HEK293 (cell line): ENCODE measurements around the gene GPM6B.

Experiments used
- OSR2 ChIP-seq: fragments of 450-650 bp; formaldehyde crosslinking; IDR thresholded peaks from 2 replicates; pipeline ENCODE4 v1.5.1; 2016; ENCODE audit warnings: missing biosample characterization, missing genetic modification characterization
- SALL2 ChIP-seq: fragments of 450-650 bp; formaldehyde crosslinking; IDR thresholded peaks from 2 replicates; pipeline ENCODE4 v1.5.0; 2017; ENCODE audit warnings: missing biosample characterization, mild to moderate bottlenecking, missing genetic modification characterization, borderline replicate concordance
- SP2 ChIP-seq: fragments of 450-650 bp; formaldehyde crosslinking; IDR thresholded peaks from 2 replicates; pipeline ENCODE4 v1.5.1; 2016; ENCODE audit warnings: missing biosample characterization, missing genetic modification characterization
- YY1 ChIP-seq: fragments of 450-650 bp; formaldehyde crosslinking; IDR thresholded peaks from 2 replicates; pipeline ENCODE4 v1.5.1; 2018; ENCODE audit warnings: missing biosample characterization, missing genetic modification characterization
- ZBTB7A ChIP-seq: fragments of 450-650 bp; formaldehyde crosslinking; IDR thresholded peaks from 2 replicates; pipeline ENCODE4 v1.5.1; 2016; ENCODE audit warnings: low read depth, missing biosample characterization, missing genetic modification characterization
- ZNF146 ChIP-seq: fragments of 450-650 bp; formaldehyde crosslinking; IDR thresholded peaks from 2 replicates; pipeline ENCODE4 v1.5.1; 2016; ENCODE audit warnings: missing biosample characterization, missing genetic modification characterization
- ZNF16 ChIP-seq: fragments of 450-650 bp; formaldehyde crosslinking; IDR thresholded peaks from 2 replicates; pipeline ENCODE4 v1.5.1; 2016; ENCODE audit warnings: low read depth, missing biosample characterization, missing genetic modification characterization
- ZNF175 ChIP-seq: fragments of 450-650 bp; formaldehyde crosslinking; IDR thresholded peaks from 2 replicates; pipeline ENCODE4 v1.5.1; 2016; ENCODE audit warnings: missing biosample characterization, missing genetic modification characterization
- ZNF214 ChIP-seq: fragments of 450-650 bp; formaldehyde crosslinking; IDR thresholded peaks from 2 replicates; pipeline ENCODE4 v1.5.1; 2017; ENCODE audit warnings: missing biosample characterization, mild to moderate bottlenecking, missing genetic modification characterization, borderline replicate concordance
- ZNF23 ChIP-seq: fragments of 450-650 bp; formaldehyde crosslinking; IDR thresholded peaks from 2 replicates; pipeline ENCODE4 v1.5.1; 2016; ENCODE audit warnings: missing biosample characterization, missing genetic modification characterization, borderline replicate concordance
- ZNF292 ChIP-seq: fragments of 450-650 bp; formaldehyde crosslinking; IDR thresholded peaks from 2 replicates; pipeline ENCODE4 v1.5.1; 2016; ENCODE audit warnings: low read depth, missing biosample characterization, missing genetic modification characterization, borderline replicate concordance
- ZNF302 ChIP-seq: fragments of 450-650 bp; formaldehyde crosslinking; IDR thresholded peaks from 2 replicates; pipeline ENCODE4 v1.5.1; 2016; ENCODE audit warnings: missing biosample characterization, missing genetic modification characterization, low read depth
- ZNF311 ChIP-seq: fragments of 450-650 bp; formaldehyde crosslinking; IDR thresholded peaks from 2 replicates; pipeline ENCODE4 v1.5.1; 2017; ENCODE audit warnings: missing biosample characterization, missing genetic modification characterization, borderline replicate concordance
- ZNF324 ChIP-seq: fragments of 450-650 bp; formaldehyde crosslinking; IDR thresholded peaks from 2 replicates; pipeline ENCODE4 v1.5.1; 2016; ENCODE audit warnings: missing biosample characterization, missing genetic modification characterization
- ZNF341 ChIP-seq: fragments of 450-650 bp; formaldehyde crosslinking; IDR thresholded peaks from 2 replicates; pipeline ENCODE4; 2016; ENCODE audit warnings: low read depth, missing biosample characterization, missing genetic modification characterization
- ZNF426 ChIP-seq: fragments of 450-650 bp; formaldehyde crosslinking; IDR thresholded peaks from 2 replicates; pipeline ENCODE4 v1.5.1; 2017; ENCODE audit warnings: missing biosample characterization, missing genetic modification characterization, mild to moderate bottlenecking, inconsistent platforms, moderate library complexity
- ZNF48 ChIP-seq: fragments of 450-650 bp; formaldehyde crosslinking; IDR thresholded peaks from 2 replicates; pipeline ENCODE4 v1.5.1; 2016; ENCODE audit warnings: missing biosample characterization, missing genetic modification characterization
- ZNF514 ChIP-seq: fragments of 450-650 bp; formaldehyde crosslinking; IDR thresholded peaks from 2 replicates; pipeline ENCODE4 v1.5.1; 2016; ENCODE audit warnings: missing biosample characterization, missing genetic modification characterization
- ZNF529 ChIP-seq: fragments of 450-650 bp; formaldehyde crosslinking; IDR thresholded peaks from 2 replicates; pipeline ENCODE4 v1.5.1; 2017; ENCODE audit warnings: missing genetic modification characterization, missing biosample characterization; ENCODE audit not compliant: insufficient replicate concordance
- ZNF555 ChIP-seq: fragments of 450-650 bp; formaldehyde crosslinking; conservative IDR thresholded peaks from 2 replicates; pipeline ENCODE4 v1.5.1; 2017; ENCODE audit warnings: missing biosample characterization, mild to moderate bottlenecking, missing genetic modification characterization, inconsistent platforms
- ZNF747 ChIP-seq: fragments of 450-650 bp; formaldehyde crosslinking; IDR thresholded peaks from 2 replicates; pipeline ENCODE4 v1.5.1; 2016; ENCODE audit warnings: missing biosample characterization, missing genetic modification characterization
- ZNF776 ChIP-seq: fragments of 450-650 bp; formaldehyde crosslinking; IDR thresholded peaks from 2 replicates; pipeline ENCODE4 v1.5.0; 2017; ENCODE audit warnings: missing biosample characterization, missing genetic modification characterization, borderline replicate concordance
- ZNF777 ChIP-seq: fragments of 450-650 bp; formaldehyde crosslinking; IDR thresholded peaks from 2 replicates; pipeline ENCODE4 v1.5.1; 2017; ENCODE audit warnings: missing biosample characterization, missing genetic modification characterization, borderline replicate concordance
- ZSCAN16 ChIP-seq: fragments of 450-650 bp; formaldehyde crosslinking; IDR thresholded peaks from 2 replicates; pipeline ENCODE4 v1.5.1; 2016; ENCODE audit warnings: missing biosample characterization, missing genetic modification characterization
- ZSCAN30 ChIP-seq: fragments of 450-650 bp; IDR thresholded peaks from 2 replicates; pipeline ENCODE4 v1.5.1; 2018; ENCODE audit warnings: missing biosample characterization, mild to moderate bottlenecking, missing genetic modification characterization, moderate library complexity
- ZXDB ChIP-seq: fragments of 450-650 bp; formaldehyde crosslinking; IDR thresholded peaks from 2 replicates; pipeline ENCODE4 v1.5.1; 2016; ENCODE audit warnings: missing biosample characterization, missing genetic modification characterization
- TF ChIP-seq, protein P1 (sequence below): fragments of 450-650 bp; formaldehyde crosslinking; IDR thresholded peaks from 2 replicates; pipeline ENCODE4 v1.5.1; 2016; ENCODE audit warnings: missing biosample characterization, missing genetic modification characterization
- TF ChIP-seq, protein P2 (sequence below): fragments of 450-650 bp; formaldehyde crosslinking; IDR thresholded peaks from 2 replicates; pipeline ENCODE4; 2016; ENCODE audit warnings: missing biosample characterization, missing genetic modification characterization
- TF ChIP-seq, protein P3 (sequence below): fragments of 450-650 bp; formaldehyde crosslinking; IDR thresholded peaks from 2 replicates; pipeline ENCODE4 v1.5.1; 2016; ENCODE audit warnings: missing biosample characterization, missing genetic modification characterization
- TF ChIP-seq, protein P4 (sequence below): fragments of 450-650 bp; formaldehyde crosslinking; IDR thresholded peaks from 2 replicates; pipeline ENCODE4 v1.5.1; 2017; ENCODE audit warnings: missing biosample characterization, missing genetic modification characterization
- TF ChIP-seq, protein P5 (sequence below): fragments of 450-650 bp; formaldehyde crosslinking; IDR thresholded peaks from 2 replicates; pipeline ENCODE4 v1.5.1; 2016; ENCODE audit warnings: missing biosample characterization, missing genetic modification characterization

GPM6B gene

DNA sequence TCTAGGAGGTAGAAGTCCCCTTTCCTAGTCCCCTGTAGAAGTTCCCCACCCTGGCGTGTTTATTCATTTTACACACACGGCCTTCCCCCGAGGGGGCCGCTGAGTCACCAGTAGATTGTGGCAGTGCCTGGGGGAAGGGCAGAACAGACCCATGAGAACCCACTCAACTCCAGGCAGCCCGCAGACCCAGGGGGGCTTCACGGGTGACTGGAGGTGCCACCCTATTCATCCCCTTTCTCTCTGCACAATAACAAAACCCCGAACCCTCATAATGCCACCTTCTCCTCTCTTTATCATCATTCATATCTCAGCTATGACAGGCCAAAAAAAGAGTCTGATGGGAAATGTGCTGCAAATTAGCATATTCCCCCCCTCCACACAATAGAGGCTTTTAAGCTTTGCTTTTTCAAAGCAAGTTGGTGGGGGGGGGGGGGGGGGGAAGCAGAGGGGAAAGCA lies 20.4 kb upstream of the GPM6B start (continued):
- TF ChIP-seq ZNF311: no peak
- TF ChIP-seq ZNF514 (tag by site-specific recombination): no peak
- TF ChIP-seq ZNF16 (tag by site-specific recombination): no peak
- TF ChIP-seq, protein P1, sequence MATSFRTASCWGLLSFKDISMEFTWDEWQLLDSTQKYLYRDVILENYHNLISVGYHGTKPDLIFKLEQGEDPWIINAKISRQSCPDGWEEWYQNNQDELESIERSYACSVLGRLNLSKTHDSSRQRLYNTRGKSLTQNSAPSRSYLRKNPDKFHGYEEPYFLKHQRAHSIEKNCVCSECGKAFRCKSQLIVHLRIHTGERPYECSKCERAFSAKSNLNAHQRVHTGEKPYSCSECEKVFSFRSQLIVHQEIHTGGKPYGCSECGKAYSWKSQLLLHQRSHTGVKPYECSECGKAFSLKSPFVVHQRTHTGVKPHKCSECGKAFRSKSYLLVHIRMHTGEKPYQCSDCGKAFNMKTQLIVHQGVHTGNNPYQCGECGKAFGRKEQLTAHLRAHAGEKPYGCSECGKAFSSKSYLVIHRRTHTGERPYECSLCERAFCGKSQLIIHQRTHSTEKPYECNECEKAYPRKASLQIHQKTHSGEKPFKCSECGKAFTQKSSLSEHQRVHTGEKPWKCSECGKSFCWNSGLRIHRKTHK (tag by site-specific recombination): no peak
- TF ChIP-seq, protein P2, sequence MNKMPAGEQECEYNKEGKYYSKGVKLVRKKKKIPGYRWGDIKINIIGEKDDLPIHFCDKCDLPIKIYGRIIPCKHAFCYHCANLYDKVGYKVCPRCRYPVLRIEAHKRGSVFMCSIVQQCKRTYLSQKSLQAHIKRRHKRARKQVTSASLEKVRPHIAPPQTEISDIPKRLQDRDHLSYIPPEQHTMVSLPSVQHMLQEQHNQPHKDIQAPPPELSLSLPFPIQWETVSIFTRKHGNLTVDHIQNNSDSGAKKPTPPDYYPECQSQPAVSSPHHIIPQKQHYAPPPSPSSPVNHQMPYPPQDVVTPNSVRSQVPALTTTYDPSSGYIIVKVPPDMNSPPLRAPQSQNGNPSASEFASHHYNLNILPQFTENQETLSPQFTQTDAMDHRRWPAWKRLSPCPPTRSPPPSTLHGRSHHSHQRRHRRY (tag by site-specific recombination): no peak
- no peak for TF ChIP-seq SP2 (tag by site-specific recombination)
- TF ChIP-seq ZSCAN16 (tag by site-specific recombination): no peak
- no peak for TF ChIP-seq ZNF777
- TF ChIP-seq ZNF175 (tag by site-specific recombination): no peak
- TF ChIP-seq ZSCAN30 (tag by site-specific recombination): no peak
- no peak for TF ChIP-seq YY1 (tag by site-specific recombination)
- no peak for TF ChIP-seq ZNF426 (tag by site-specific recombination)
- no peak for TF ChIP-seq ZNF23 (tag by site-specific recombination)
- TF ChIP-seq, protein P3, sequence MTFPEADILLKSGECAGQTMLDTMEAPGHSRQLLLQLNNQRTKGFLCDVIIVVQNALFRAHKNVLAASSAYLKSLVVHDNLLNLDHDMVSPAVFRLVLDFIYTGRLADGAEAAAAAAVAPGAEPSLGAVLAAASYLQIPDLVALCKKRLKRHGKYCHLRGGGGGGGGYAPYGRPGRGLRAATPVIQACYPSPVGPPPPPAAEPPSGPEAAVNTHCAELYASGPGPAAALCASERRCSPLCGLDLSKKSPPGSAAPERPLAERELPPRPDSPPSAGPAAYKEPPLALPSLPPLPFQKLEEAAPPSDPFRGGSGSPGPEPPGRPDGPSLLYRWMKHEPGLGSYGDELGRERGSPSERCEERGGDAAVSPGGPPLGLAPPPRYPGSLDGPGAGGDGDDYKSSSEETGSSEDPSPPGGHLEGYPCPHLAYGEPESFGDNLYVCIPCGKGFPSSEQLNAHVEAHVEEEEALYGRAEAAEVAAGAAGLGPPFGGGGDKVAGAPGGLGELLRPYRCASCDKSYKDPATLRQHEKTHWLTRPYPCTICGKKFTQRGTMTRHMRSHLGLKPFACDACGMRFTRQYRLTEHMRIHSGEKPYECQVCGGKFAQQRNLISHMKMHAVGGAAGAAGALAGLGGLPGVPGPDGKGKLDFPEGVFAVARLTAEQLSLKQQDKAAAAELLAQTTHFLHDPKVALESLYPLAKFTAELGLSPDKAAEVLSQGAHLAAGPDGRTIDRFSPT (tag by site-specific recombination): peak; percentile 91
- no peak for TF ChIP-seq ZNF48 (tag by site-specific recombination)
- no peak for TF ChIP-seq ZNF292 (tag by site-specific recombination)
- TF ChIP-seq ZNF555: no peak
- TF ChIP-seq ZNF302 (tag by site-specific recombination): no peak
- TF ChIP-seq OSR2 (tag by site-specific recombination): no peak
- 0 out of 2 replicates have a peak, but pooled peaks have one; percentile 23 for TF ChIP-seq ZNF146 (tag by site-specific recombination)
- TF ChIP-seq SALL2 (tag by site-specific recombination): no peak
- TF ChIP-seq ZNF324 (tag by site-specific recombination): peak; percentile 39; the same call in 1 of the 2 replicates
- TF ChIP-seq ZBTB7A (tag by site-specific recombination): no peak
- TF ChIP-seq, protein P4, sequence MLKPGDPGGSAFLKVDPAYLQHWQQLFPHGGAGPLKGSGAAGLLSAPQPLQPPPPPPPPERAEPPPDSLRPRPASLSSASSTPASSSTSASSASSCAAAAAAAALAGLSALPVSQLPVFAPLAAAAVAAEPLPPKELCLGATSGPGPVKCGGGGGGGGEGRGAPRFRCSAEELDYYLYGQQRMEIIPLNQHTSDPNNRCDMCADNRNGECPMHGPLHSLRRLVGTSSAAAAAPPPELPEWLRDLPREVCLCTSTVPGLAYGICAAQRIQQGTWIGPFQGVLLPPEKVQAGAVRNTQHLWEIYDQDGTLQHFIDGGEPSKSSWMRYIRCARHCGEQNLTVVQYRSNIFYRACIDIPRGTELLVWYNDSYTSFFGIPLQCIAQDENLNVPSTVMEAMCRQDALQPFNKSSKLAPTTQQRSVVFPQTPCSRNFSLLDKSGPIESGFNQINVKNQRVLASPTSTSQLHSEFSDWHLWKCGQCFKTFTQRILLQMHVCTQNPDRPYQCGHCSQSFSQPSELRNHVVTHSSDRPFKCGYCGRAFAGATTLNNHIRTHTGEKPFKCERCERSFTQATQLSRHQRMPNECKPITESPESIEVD: no peak
- no peak for TF ChIP-seq ZNF214
- no peak for TF ChIP-seq ZNF529 (tag by site-specific recombination)
- no peak for TF ChIP-seq ZNF747 (tag by site-specific recombination)
- TF ChIP-seq ZNF776 (tag by site-specific recombination): no peak
- 0 out of 2 replicates have a peak, but pooled peaks have one; percentile 29 for TF ChIP-seq ZNF341 (tag by site-specific recombination)
- no peak for TF ChIP-seq ZXDB (tag by site-specific recombination)
- TF ChIP-seq, protein P5, sequence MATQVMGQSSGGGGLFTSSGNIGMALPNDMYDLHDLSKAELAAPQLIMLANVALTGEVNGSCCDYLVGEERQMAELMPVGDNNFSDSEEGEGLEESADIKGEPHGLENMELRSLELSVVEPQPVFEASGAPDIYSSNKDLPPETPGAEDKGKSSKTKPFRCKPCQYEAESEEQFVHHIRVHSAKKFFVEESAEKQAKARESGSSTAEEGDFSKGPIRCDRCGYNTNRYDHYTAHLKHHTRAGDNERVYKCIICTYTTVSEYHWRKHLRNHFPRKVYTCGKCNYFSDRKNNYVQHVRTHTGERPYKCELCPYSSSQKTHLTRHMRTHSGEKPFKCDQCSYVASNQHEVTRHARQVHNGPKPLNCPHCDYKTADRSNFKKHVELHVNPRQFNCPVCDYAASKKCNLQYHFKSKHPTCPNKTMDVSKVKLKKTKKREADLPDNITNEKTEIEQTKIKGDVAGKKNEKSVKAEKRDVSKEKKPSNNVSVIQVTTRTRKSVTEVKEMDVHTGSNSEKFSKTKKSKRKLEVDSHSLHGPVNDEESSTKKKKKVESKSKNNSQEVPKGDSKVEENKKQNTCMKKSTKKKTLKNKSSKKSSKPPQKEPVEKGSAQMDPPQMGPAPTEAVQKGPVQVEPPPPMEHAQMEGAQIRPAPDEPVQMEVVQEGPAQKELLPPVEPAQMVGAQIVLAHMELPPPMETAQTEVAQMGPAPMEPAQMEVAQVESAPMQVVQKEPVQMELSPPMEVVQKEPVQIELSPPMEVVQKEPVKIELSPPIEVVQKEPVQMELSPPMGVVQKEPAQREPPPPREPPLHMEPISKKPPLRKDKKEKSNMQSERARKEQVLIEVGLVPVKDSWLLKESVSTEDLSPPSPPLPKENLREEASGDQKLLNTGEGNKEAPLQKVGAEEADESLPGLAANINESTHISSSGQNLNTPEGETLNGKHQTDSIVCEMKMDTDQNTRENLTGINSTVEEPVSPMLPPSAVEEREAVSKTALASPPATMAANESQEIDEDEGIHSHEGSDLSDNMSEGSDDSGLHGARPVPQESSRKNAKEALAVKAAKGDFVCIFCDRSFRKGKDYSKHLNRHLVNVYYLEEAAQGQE (tag by site-specific recombination): no peak
